Central memory CD4-positive, alpha-beta T cell (primary cell): Measurements from ENCODE around the gene DNAI2.

Source experiments
- DNase-seq: peaks from one replicate; pipeline ENCODE4 v3.0.0; 2022

Gene DNAI2

GRCh38 chr17:74343121-74343520, 69.1 kb downstream of the DNAI2 start:
- DNase-seq: no peak

- DNase-seq: no peak
Measured at GRCh38 chr17:74343526-74344284, 69.7 kb downstream of the DNAI2 start.

- DNase-seq: no peak
Measured at GRCh38 chr17:74344658-74345057, 70.6 kb downstream of the DNAI2 start.

- DNase-seq: no peak
Measured at GRCh38 chr17:74345433-74346241, 71.6 kb downstream of the DNAI2 start.

- DNase-seq: no peak
Measured at GRCh38 chr17:74347646-74348045, 73.6 kb downstream of the DNAI2 start.

GRCh38 chr17:74349120-74349519, 75.1 kb downstream of the DNAI2 start:
- DNase-seq: no peak

GRCh38 chr17:74350486-74350885, 76.5 kb downstream of the DNAI2 start:
- DNase-seq: no peak

GRCh38 chr17:74351552-74352210, 77.6 kb downstream of the DNAI2 start:
- no peak for DNase-seq

GRCh38 chr17:74353446-74354060, 79.5 kb downstream of the DNAI2 start:
- DNase-seq: no peak

- DNase-seq: peak; percentile 40
Measured at GRCh38 chr17:74354123-74354522, 80.1 kb downstream of the DNAI2 start.

GRCh38 chr17:74354561-74354960, 80.5 kb downstream of the DNAI2 start:
- no peak for DNase-seq

- DNase-seq: no peak
Measured at GRCh38 chr17:74355065-74355464, 81.0 kb downstream of the DNAI2 start.

- DNase-seq: no peak
Measured at GRCh38 chr17:74356646-74357465, 82.8 kb downstream of the DNAI2 start.

- DNase-seq: no peak
Measured at GRCh38 chr17:74357466-74357809, 83.4 kb downstream of the DNAI2 start.

- DNase-seq: no peak
Measured at GRCh38 chr17:74358697-74359096, 84.7 kb downstream of the DNAI2 start.

- no peak for DNase-seq
Measured at GRCh38 chr17:74359916-74360315, 85.9 kb downstream of the DNAI2 start.

- no peak for DNase-seq
Measured at GRCh38 chr17:74360899-74361229, 86.8 kb downstream of the DNAI2 start.

- no peak for DNase-seq
Measured at GRCh38 chr17:74361230-74362068, 87.4 kb downstream of the DNAI2 start, which contains the start of gene BTBD17. BTBD17 (minus strand) TSS chr17:74361868; CDS start chr17:74361819, 49 bp downstream.

GRCh38 chr17:74362069-74362405, 88.0 kb downstream of the DNAI2 start:
- DNase-seq: no peak

GRCh38 chr17:74362810-74363498, 88.9 kb downstream of the DNAI2 start:
- DNase-seq: no peak
